Sigmoid colon (tissue), 7 donors: ENCODE measurements around the gene SEPTIN8. TPM values are rescaled to one million over a fixed set of nuclear protein-coding genes. Genes with fewer than 3 reads are reported as not detected.

Experiments used
- DNase-seq: peaks from one replicate; pipeline ENCODE4 v3.0.0-alpha.2; 2019
- H3K27ac ChIP-seq, 4 donors: fragments of 200-600 bp; sonication (generic); one replicate each; pipeline ENCODE4 v1.5.1; 2016 to 2019; ENCODE audit warnings: mild to moderate bottlenecking in 1 of 4
- H3K27me3 ChIP-seq, 3 donors: fragments of 200-600 bp; sonication (generic); one replicate each; pipeline ENCODE4 v1.5.1; 2019; ENCODE audit warnings: mild to moderate bottlenecking in 1 of 3
- H3K36me3 ChIP-seq, 4 donors: fragments of 200-600 bp; sonication (generic); one replicate each; pipeline ENCODE4 v1.5.1; 2016 to 2019
- H3K4me1 ChIP-seq, 4 donors: fragments of 200-600 bp; sonication (generic); one replicate each; pipeline ENCODE4 v1.5.1; 2017 to 2019
- H3K4me3 ChIP-seq, 4 donors: fragments of 200-600 bp; sonication (generic); one replicate each; pipeline ENCODE4 v1.5.1; 2017 to 2019; ENCODE audit warnings: mild to moderate bottlenecking in 2 of 4, moderate library complexity in 1 of 4
- H3K9me3 ChIP-seq, 4 donors: fragments of 200-600 bp in 3 of 4; sonication (generic) in 3 of 4; one replicate each; pipeline versions ENCODE4 v1.5.1 to v1.6.1; 2013 to 2019
- EP300 ChIP-seq, 4 donors: sonication (generic); formaldehyde crosslinking; IDR thresholded peaks; one replicate each; pipeline ENCODE4 v1.6.1; 2017; ENCODE audit warnings: antibody characterized with exemption in 4 of 4
- POLR2A ChIP-seq, 2 donors: fragments of 450-650 bp; IDR thresholded peaks; one replicate each; pipeline ENCODE4 v1.6.1; 2016; ENCODE audit warnings: antibody characterized with exemption in 2 of 2, mild to moderate bottlenecking in 2 of 2, moderate library complexity in 2 of 2
- POLR2AphosphoS5 ChIP-seq, 4 donors: sonication (generic); formaldehyde crosslinking; IDR thresholded peaks; one replicate each; pipeline ENCODE4 v1.6.1; 2017; ENCODE audit warnings: antibody characterized with exemption in 4 of 4
- WGBS, 2 donors: extraction: QIAGEN DNeasy Blood & Tissue Kit; methylation state at CpG; one replicate each; pipeline ENCODE4 v1.1.7; 2013; 5-methylcytosine and 5-hydroxymethylcytosine counted together
- intact Hi-C: fragments of 100-400 bp; cut with DNase I; formaldehyde crosslinking; loops from one replicate; pipeline ENCODE4 v1.15.1; 2023
- polyA plus RNA-seq, 3 donors: library from polyadenylated mRNA; stranded (reverse); fragments of 200-250 nt; gene quantifications; one replicate each; pipeline ENCODE4 v1.2.3, GENCODE V29; 2013
- total RNA-seq, 4 donors: library from RNA; depleted of rRNA; stranded (reverse); fragments of >200 nt; gene quantifications; one replicate each; pipeline ENCODE4 v1.1.0, GENCODE V29; 2016
- TF ChIP-seq, protein P1 (sequence below), 4 experiments: fragments of 450-650 bp in 3 of 4; fragments of 200-600 bp in 1 of 4; IDR thresholded peaks; one replicate each; pipeline ENCODE4 v1.5.1; 2016 to 2019; ENCODE audit warnings: antibody characterized with exemption in 4 of 4, mild to moderate bottlenecking in 3 of 4, moderate library complexity in 2 of 4
- donor health status: healthy with polysubstance abuse.
- donor health status: Bipolar disorder and iron deficiency.
- donor health status: healthy.

Gene SEPTIN8
- total and polyA plus RNA-seq, 7 donors: 19.2 to 38.0 (median 30.7) TPM

DNA sequence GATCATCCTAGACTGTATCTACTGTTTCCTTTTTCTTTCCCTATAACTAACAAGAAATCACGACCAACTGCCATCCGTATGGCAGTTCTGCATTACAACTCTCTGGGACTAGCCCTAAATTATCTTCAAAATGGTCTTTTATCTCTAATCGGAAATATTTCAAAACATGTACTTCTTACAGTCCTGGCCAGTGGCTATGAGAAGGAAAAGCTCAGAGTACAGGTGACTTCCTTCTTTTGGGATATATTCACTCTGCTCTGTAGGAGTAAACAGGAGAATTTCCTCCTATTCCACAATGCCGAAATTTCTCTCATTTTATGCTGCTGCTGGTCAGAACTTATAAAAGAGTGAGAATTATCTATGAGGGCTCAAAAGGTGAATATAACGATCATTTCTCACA is 1.8 kb upstream of the SEPTIN8 start:
- H3K27me3 ChIP-seq: no peaks in the 10 kb centered on the region
- peaks cover 0 to 30% (median 25%) of the 10 kb centered on the region in 4 donors for H3K4me1 ChIP-seq
- 72 to 89% methylated on average over 5 of the region's 5 CpGs for WGBS, 2 donors
- no peak for TF ChIP-seq EP300 (IDR thresholded peaks at IDR 0.05)
- no peak for TF ChIP-seq POLR2AphosphoS5 (IDR thresholded peaks at IDR 0.05)
- TF ChIP-seq, protein P1, sequence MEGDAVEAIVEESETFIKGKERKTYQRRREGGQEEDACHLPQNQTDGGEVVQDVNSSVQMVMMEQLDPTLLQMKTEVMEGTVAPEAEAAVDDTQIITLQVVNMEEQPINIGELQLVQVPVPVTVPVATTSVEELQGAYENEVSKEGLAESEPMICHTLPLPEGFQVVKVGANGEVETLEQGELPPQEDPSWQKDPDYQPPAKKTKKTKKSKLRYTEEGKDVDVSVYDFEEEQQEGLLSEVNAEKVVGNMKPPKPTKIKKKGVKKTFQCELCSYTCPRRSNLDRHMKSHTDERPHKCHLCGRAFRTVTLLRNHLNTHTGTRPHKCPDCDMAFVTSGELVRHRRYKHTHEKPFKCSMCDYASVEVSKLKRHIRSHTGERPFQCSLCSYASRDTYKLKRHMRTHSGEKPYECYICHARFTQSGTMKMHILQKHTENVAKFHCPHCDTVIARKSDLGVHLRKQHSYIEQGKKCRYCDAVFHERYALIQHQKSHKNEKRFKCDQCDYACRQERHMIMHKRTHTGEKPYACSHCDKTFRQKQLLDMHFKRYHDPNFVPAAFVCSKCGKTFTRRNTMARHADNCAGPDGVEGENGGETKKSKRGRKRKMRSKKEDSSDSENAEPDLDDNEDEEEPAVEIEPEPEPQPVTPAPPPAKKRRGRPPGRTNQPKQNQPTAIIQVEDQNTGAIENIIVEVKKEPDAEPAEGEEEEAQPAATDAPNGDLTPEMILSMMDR (IDR thresholded peaks at IDR 0.05): no peak
- no peak for TF ChIP-seq POLR2A (IDR thresholded peaks at IDR 0.05)
- no peak overlapping the region for H3K27ac ChIP-seq
- intact Hi-C loops: loop anchor here (5.0 kb wide), 2 partner anchors 43 to 282 kb away; no protein-coding TSS in a partner anchor
- H3K4me3 ChIP-seq: no peak overlapping the region
- DNase-seq: no peak
- H3K36me3 ChIP-seq: no peaks in the 10 kb centered on the region
- no peaks in the 10 kb centered on the region for H3K9me3 ChIP-seq

GRCh38 chr5:132778129-132778528 is 1.1 kb upstream of the SEPTIN8 start:
- H3K27ac ChIP-seq: peak overlapping the region; percentile 75 to 82 (median 78)
- intact Hi-C loops: loop anchor here (5.0 kb wide), 2 partner anchors 44 to 281 kb away; no protein-coding TSS in a partner anchor
- peak; percentile 46 for DNase-seq
- TF ChIP-seq, protein P1 (IDR thresholded peaks at IDR 0.05): no peak
- TF ChIP-seq POLR2AphosphoS5 (IDR thresholded peaks at IDR 0.05): no peak
- no peak for TF ChIP-seq EP300 (IDR thresholded peaks at IDR 0.05)
- TF ChIP-seq POLR2A (IDR thresholded peaks at IDR 0.05): no peak
- peak overlapping the region; percentile 68 to 79 (median 74) for H3K4me3 ChIP-seq
- no peaks in the 10 kb centered on the region for H3K36me3 ChIP-seq
- H3K4me1 ChIP-seq: peaks cover 0 to 32% (median 25%) of the 10 kb centered on the region in 4 donors
- no peaks in the 10 kb centered on the region for H3K9me3 ChIP-seq
- 56 to 69% methylated on average over 4 of the region's 4 CpGs for WGBS, 2 donors
- H3K27me3 ChIP-seq: no peaks in the 10 kb centered on the region

- intact Hi-C loops: loop anchor here (2.0 to 5.0 kb wide), 3 partner anchors 40 to 280 kb away; partner anchors contain the start of gene KIF3A
- WGBS, 2 donors: 0 to 1% methylated on average over 40 of the region's 40 CpGs
- H3K4me1 ChIP-seq: peaks cover 0 to 44% (median 32%) of the 10 kb centered on the region in 4 donors
Measured at GRCh38 chr5:132776938-132777208, 166 bp downstream of the SEPTIN8 start.

GRCh38 chr5:132776131-132776937 is 705 bp downstream of the SEPTIN8 start:
- DNase-seq: peak; percentile 71
- TF ChIP-seq POLR2AphosphoS5 (IDR thresholded peaks at IDR 0.05) (no peak), POLR2A (IDR thresholded peaks at IDR 0.05) (no peak), EP300 (IDR thresholded peaks at IDR 0.05) (no peak)
- TF ChIP-seq, protein P1 (IDR thresholded peaks at IDR 0.05): no peak
- H3K4me3 ChIP-seq: peak overlapping the region; percentile 68 to 79 (median 74)
- intact Hi-C loops: loop anchor here (2.0 to 5.0 kb wide), 3 partner anchors 40 to 279 kb away; partner anchors contain the start of gene KIF3A
- H3K36me3 ChIP-seq: no peaks in the 10 kb centered on the region
- peaks cover 0 to 50% (median 34%) of the 10 kb centered on the region in 4 donors for H3K4me1 ChIP-seq
- H3K9me3 ChIP-seq: no peaks in the 10 kb centered on the region
- 3 to 12% methylated on average over 39 of the region's 39 CpGs for WGBS, 2 donors
- peak overlapping the region; percentile 75 to 82 (median 78) for H3K27ac ChIP-seq
- no peaks in the 10 kb centered on the region for H3K27me3 ChIP-seq

More at GRCh38 chr5:132776938-132777208, 166 bp downstream of the SEPTIN8 start:
- no peak for DNase-seq
- TF ChIP-seq POLR2AphosphoS5 (IDR thresholded peaks at IDR 0.05) (no peak), EP300 (IDR thresholded peaks at IDR 0.05) (no peak), POLR2A (IDR thresholded peaks at IDR 0.05) (no peak)
- TF ChIP-seq, protein P1 (IDR thresholded peaks at IDR 0.05): no peak
- no peaks in the 10 kb centered on the region for H3K36me3 ChIP-seq
- H3K4me3 ChIP-seq: peak overlapping the region; percentile 68 to 79 (median 74)
- H3K27ac ChIP-seq: peak overlapping the region; percentile 75 to 82 (median 78)
- H3K27me3 ChIP-seq: no peaks in the 10 kb centered on the region
- no peaks in the 10 kb centered on the region for H3K9me3 ChIP-seq
